Measurements from ENCODE around the gene MCAM. TPM values are rescaled to one million over a fixed set of nuclear protein-coding genes. Genes with fewer than 3 reads are reported as not detected.

Gene MCAM
- total and polyA plus RNA-seq, 12 donors = 35.8 to 136 (median 96.8) TPM

DNA sequence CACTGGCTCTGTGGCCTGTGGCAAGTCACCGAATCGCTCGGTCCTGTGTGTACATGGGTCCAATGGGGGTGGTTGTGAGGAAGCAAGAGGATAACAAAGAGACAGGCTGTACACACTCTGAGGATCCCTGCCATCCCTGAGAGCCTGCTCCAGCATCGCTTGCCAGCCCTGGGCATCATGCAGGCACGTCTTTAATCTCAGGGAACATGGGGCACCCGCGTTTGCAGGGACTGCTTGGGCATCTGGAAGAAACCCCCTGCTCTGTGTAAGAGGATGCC, 25.0 kb upstream of the MCAM start:
- no peaks in the 10 kb centered on the region for H3K9me3 ChIP-seq
- H3K4me1 ChIP-seq = peaks cover 16 to 48% (median 40%) of the 10 kb centered on the region in 9 donors
- intact Hi-C loops (cut with DNase I) = loop anchor here in 1 of 10 donors (5.0 to 10.0 kb wide), 2 partner anchors 40 to 133 kb away; partner anchors contain the start of gene USP2
- peak overlapping the region in 3 of 10 donors; percentile 97 to 100 (median 98) for H3K27ac ChIP-seq
- H3K4me3 ChIP-seq = no peak overlapping the region
- ATAC-seq (no peak), DNase-seq (no peak)
- TF ChIP-seq, protein P1, sequence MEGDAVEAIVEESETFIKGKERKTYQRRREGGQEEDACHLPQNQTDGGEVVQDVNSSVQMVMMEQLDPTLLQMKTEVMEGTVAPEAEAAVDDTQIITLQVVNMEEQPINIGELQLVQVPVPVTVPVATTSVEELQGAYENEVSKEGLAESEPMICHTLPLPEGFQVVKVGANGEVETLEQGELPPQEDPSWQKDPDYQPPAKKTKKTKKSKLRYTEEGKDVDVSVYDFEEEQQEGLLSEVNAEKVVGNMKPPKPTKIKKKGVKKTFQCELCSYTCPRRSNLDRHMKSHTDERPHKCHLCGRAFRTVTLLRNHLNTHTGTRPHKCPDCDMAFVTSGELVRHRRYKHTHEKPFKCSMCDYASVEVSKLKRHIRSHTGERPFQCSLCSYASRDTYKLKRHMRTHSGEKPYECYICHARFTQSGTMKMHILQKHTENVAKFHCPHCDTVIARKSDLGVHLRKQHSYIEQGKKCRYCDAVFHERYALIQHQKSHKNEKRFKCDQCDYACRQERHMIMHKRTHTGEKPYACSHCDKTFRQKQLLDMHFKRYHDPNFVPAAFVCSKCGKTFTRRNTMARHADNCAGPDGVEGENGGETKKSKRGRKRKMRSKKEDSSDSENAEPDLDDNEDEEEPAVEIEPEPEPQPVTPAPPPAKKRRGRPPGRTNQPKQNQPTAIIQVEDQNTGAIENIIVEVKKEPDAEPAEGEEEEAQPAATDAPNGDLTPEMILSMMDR (IDR thresholded peaks at IDR 0.05) = no peak
- peaks cover 0 to 11% (median 0%) of the 10 kb centered on the region in 9 donors for H3K36me3 ChIP-seq
- H3K27me3 ChIP-seq = peaks cover 0 to 38% (median 0%) of the 10 kb centered on the region in 7 donors
- WGBS, 2 donors = 85 to 87% methylated on average over 7 of the region's 7 CpGs

DNA sequence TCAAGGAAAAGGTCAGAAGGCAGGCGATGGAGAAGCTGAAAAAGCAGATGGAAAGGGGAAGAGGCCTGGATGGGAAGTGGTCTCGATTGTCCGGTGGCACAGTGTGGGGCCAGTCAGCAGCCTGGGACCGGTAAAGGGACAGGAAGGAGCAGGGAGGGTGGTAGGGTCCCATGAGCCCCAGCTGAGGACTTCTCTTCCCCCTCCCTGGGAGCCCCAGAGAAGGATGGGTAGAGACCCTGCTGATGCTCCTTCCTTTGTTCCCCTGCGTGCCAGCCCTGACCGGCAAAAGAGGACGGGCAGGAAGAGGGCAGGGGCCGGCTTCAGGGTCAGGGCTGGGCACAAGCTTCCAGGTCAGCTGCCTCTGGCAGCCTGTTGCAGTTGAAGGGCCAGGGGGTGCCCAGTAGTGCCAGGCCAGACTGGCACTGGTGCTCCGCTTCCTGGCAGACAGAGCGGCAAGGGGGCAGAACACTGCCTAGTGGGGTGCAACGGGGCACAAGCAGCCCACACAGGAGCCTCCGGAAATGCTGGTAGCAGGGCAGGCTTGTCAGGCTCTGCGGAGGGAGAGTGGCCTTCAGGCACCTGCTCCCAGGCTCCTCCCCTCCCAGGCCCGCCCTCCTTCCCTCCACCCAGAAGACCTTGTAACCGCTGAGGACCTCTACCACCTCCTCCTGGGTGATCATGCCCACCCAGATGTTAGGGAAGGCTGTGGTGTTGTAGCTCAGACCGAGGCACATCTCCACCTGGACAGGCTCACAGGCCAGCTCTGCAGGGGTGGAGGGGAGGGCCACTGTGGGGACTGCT, 24.5 kb upstream of the MCAM start:
- Histone ChIP-seq H3K27ac (peak overlapping the region; percentile 85 to 100 (median 97)), H3K4me3 (peak overlapping the region in 7 of 10 donors; percentile 61 to 91 (median 80)), H3K4me1 (peaks cover 16 to 50% (median 40%) of the 10 kb centered on the region in 9 donors), H3K27me3 (peaks cover 0 to 38% (median 0%) of the 10 kb centered on the region in 7 donors), H3K36me3 (peaks cover 0 to 16% (median 4%) of the 10 kb centered on the region in 9 donors), H3K9me3 (no peaks in the 10 kb centered on the region)
- TF ChIP-seq, protein P1 (IDR thresholded peaks at IDR 0.05) = no peak
- intact Hi-C loops (cut with DNase I) = loop anchor here in 1 of 10 donors (5.0 to 10.0 kb wide), 2 partner anchors 41 to 133 kb away; partner anchors contain the start of gene USP2
- no peak for DNase-seq
- WGBS, 2 donors = 51 to 62% methylated on average over 15 to 16 of the region's 16 CpGs
- peak in 3 of 8 donors; percentile 0 to 8 (median 1) for ATAC-seq

DNA sequence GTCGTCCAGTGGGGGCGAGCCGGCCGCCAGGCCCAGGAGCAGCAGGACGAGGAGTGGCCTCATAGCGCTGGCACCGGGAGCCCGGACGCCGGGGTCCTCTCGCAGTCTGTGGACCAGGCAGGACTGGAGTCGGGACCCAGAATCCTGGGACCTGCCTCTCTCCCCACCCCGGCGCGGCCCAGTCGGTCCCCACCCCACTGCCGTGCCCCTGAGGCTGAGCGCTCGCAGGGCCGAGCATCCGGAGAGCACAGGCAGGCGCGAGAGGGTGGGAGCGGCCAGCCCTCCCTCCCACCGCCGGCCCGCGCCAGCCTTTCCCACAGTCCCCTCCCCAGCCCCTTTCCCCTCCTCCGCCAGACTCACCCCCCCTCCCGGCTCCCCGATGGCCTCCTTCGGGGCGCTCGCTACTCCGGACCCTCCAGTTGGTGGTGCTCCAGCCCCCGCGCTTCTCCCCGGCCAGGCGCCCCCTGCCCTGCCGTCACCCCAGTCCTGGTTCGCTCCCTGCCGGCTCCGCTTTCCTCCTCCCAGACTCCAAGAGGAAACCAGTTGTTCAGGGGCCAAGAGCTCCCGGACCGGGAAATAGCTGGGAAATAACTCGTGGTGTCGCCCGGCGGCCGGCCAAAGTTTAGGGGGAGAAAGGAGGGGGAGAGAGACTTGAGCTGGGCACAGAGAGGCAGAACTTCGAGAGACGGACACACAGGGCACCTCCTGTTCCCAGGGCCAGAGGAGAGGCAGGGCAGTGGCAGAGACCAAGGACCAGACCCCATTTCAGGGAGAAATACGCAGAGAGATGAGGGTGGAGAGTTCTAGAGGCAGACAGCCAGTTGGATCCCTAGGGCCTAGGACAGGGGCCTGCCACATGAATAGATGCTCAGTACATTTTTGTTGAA, 23.6 kb upstream of the MCAM start, which contains the start of gene C1QTNF5:
Gene C1QTNF5 (minus strand): TSS at position 549 of the 887 bp plus-strand sequence. CDS start 486 bp downstream, at position 63.
- H3K4me3 ChIP-seq = peak within 1 kb of the TSS; percentile 61 to 91 (median 78)
- H3K36me3 ChIP-seq = peaks cover 0 to 23% (median 8%) of the 10 kb centered on the region in 9 donors
- H3K4me1 ChIP-seq = peaks cover 16 to 56% (median 48%) of the 10 kb centered on the region in 9 donors
- H3K9me3 ChIP-seq = no peaks in the 10 kb centered on the region
- peak within 1 kb of the TSS; percentile 85 to 100 (median 97) for H3K27ac ChIP-seq
- H3K27me3 ChIP-seq = peaks cover 0 to 38% (median 0%) of the 10 kb centered on the region in 7 donors
- 1% methylated on average over 53 of the region's 53 CpGs for WGBS, 2 donors
- peak; percentile 88 to 95 for DNase-seq
- TF ChIP-seq, protein P1 (IDR thresholded peaks at IDR 0.05) = no peak
- intact Hi-C loops (cut with DNase I) = loop anchor here in 1 of 10 donors (5.0 to 10.0 kb wide), 2 partner anchors 42 to 134 kb away; partner anchors contain the start of gene USP2
- ATAC-seq = peak; percentile 57 to 82 (median 72)
